Breast epithelium (tissue), 4 donors: ENCODE data around the gene ERN1. TPM values are rescaled to one million over a fixed set of nuclear protein-coding genes. Genes with fewer than 3 reads are reported as not detected.

Source experiments
- DNase-seq, 2 donors: peaks; one replicate each; pipeline ENCODE4 v3.0.0-alpha.2; 2019; ENCODE audit warnings: low spot score in 2 of 2
- H3K27ac ChIP-seq, 2 donors: fragments of 200-600 bp; sonication (generic) in 1 of 2; one replicate each; pipeline ENCODE4 v1.5.1; 2016 to 2019; ENCODE audit warnings: mild to moderate bottlenecking in 1 of 2
- H3K27me3 ChIP-seq, 2 donors: fragments of 200-600 bp; sonication (generic) in 1 of 2; one replicate each; pipeline versions ENCODE4 v1.5.1 to v1.6.0; 2017 to 2019; ENCODE audit warnings: control low read depth in 1 of 2, mild to moderate bottlenecking in 1 of 2
- H3K36me3 ChIP-seq: fragments of 200-600 bp; one replicate; pipeline ENCODE4 v1.5.1; 2019
- H3K4me1 ChIP-seq, 2 donors: fragments of 200-600 bp; sonication (generic); one replicate each; pipeline ENCODE4 v1.5.1; 2016 to 2019; ENCODE audit warnings: control low read depth in 1 of 2
- H3K4me3 ChIP-seq, 3 donors: fragments of 200-600 bp; sonication (generic); 1 replicate in 2 of 3; 2 replicates in 1 of 3; pipeline ENCODE4 v1.5.1; 2016 to 2019; ENCODE audit warnings: mild to moderate bottlenecking in 3 of 3, moderate library complexity in 2 of 3
- H3K9me3 ChIP-seq, 2 donors: fragments of 200-600 bp; sonication (generic) in 1 of 2; one replicate each; pipeline ENCODE4 v1.5.1; 2016 to 2019; ENCODE audit warnings: control low read depth in 1 of 2
- CTCF ChIP-seq, 3 donors: fragments of 450-650 bp; IDR thresholded peaks; one replicate each; pipeline ENCODE4 v1.5.1; 2016 to 2017; ENCODE audit warnings: antibody characterized with exemption in 3 of 3, mild to moderate bottlenecking in 3 of 3, moderate library complexity in 3 of 3
- POLR2A ChIP-seq: fragments of 450-650 bp; IDR thresholded peaks from one replicate; pipeline ENCODE4 v1.6.1; 2016; ENCODE audit warnings: antibody characterized with exemption, mild to moderate bottlenecking, moderate library complexity
- POLR2AphosphoS5 ChIP-seq, 3 donors: sonication (generic); formaldehyde crosslinking; IDR thresholded peaks; one replicate each; pipeline ENCODE4 v1.6.1; 2017; ENCODE audit warnings: antibody characterized with exemption in 3 of 3
- intact Hi-C: fragments of 100-400 bp; cut with DNase I; formaldehyde crosslinking; loops from one replicate; pipeline ENCODE4 v1.15.1; 2023; ENCODE audit warnings: low total_unique reads
- total RNA-seq, 3 donors: library from RNA; depleted of rRNA; stranded (reverse); fragments of >200 nt; gene quantifications; one replicate each; pipeline ENCODE4 v1.1.0, GENCODE V29; 2016

Gene ERN1
- total RNA-seq, 3 donors from 2014 or later: 13.1 to 40.8 (median 34.7) TPM

GRCh38 chr17:64120159-64120810 lies 9.7 kb downstream of the ERN1 start:
- Histone ChIP-seq H3K36me3 (no peaks in the 10 kb centered on the region), H3K9me3 (no peaks in the 10 kb centered on the region), H3K4me1 (no peaks in the 10 kb centered on the region), H3K27me3 (no peaks in the 10 kb centered on the region), H3K27ac (peak overlapping the region in 1 of 2 donors; percentile 12), H3K4me3 (no peak overlapping the region)
- intact Hi-C loops: no loop called here
- TF ChIP-seq POLR2A (no peak), CTCF (IDR thresholded peaks at IDR 0.05) (no peak), POLR2AphosphoS5 (IDR thresholded peaks at IDR 0.05) (no peak)
- no peak for DNase-seq

DNA sequence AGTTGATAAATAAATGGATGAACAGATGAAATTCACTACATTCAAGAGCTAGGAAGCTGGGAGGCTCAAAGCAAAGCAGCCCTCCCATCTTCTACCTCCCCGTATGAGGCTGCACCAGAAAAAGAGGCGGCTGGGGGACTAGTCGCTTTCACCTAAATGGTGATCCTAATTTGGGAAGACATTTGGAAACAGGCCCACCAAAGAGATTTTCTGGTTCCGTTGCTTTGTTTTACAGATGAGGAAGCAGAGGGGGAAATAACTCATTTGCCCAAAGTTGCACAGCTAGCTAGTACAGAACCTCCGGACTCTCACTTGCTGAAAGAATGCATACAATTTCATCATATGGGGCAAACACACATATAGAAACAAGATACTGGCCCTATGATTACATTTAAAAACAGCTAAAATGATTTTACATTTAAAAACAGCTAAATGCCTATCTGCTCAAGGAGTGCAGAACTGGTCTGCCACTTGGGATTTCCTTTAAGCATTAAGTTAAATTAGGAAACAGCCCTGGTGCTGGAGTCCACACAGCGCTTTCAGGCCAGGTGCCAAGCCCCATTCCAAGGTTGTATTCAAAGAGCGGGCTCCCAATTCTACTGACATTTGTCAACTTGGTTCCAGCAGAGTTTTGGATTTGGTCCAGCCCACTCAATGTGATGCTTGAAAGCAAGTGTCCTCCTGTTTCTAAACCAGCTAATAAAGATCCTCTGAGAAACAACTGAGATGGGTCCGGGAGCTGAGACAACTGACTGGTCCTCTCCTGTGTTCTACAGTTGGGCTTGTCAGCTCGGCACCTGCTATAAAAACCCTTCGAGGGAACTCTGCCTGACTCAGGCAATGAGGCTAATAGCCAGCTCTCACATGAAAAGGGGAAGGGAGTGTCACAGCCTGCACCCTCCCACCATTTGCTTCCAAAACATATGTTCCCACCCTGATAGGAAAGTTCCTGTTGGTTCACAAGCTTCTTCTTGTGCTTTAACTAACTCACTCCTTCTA lies 11.7 kb downstream of the ERN1 start:
- no peaks in the 10 kb centered on the region for H3K9me3 ChIP-seq
- TF ChIP-seq CTCF (IDR thresholded peaks at IDR 0.05) (no peak), POLR2A (no peak), POLR2AphosphoS5 (IDR thresholded peaks at IDR 0.05) (no peak)
- H3K27ac ChIP-seq: peak overlapping the region; percentile 37 to 49
- no peak overlapping the region for H3K4me3 ChIP-seq
- intact Hi-C loops: loop anchor here (5.0 kb wide), 1 partner anchor 1049 kb away; no protein-coding TSS in a partner anchor
- no peak for DNase-seq
- no peaks in the 10 kb centered on the region for H3K27me3 ChIP-seq
- H3K4me1 ChIP-seq: no peaks in the 10 kb centered on the region
- H3K36me3 ChIP-seq: no peaks in the 10 kb centered on the region

DNA sequence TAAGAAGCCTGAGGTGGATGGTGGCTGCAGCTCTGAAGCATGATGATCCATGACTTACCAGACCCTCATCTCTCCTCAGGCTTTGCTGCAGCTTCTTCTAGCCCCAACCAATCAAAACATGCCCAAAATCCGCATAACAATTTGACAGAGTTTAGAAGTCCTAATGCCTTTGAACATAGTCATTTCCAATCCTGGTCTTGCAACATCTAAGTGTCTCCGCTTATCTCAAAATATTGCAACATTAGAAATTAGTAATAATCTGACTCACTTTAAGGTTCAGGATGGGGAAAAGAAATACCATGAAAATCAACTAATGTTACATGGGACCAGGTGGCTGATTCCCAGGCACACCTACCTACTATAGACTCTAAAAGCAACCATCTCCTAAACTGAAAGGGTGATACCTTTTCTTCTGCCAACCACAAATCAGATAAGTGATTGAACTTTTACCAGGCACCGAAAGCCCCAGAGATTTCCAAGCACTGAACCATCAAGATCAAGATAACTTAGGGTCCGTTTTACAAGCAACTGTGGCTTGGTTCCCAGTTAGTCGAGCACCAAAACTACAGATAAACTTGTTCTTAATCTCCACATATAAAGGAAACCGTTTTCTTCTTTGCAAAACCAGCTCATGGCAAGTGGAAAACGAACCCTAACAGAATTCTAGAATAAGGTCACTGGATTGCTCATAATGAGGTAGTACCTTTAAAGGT lies 14.0 kb downstream of the ERN1 start:
- intact Hi-C loops: loop anchor here (5.0 kb wide), 1 partner anchor 1051 kb away; no protein-coding TSS in a partner anchor
- H3K36me3 ChIP-seq: no peaks in the 10 kb centered on the region
- no peaks in the 10 kb centered on the region for H3K4me1 ChIP-seq
- H3K4me3 ChIP-seq: no peak overlapping the region
- TF ChIP-seq POLR2AphosphoS5 (IDR thresholded peaks at IDR 0.05) (no peak), POLR2A (no peak), CTCF (IDR thresholded peaks at IDR 0.05) (no peak)
- no peak for DNase-seq
- peak overlapping the region; percentile 13 to 76 for H3K27ac ChIP-seq
- H3K27me3 ChIP-seq: no peaks in the 10 kb centered on the region
- no peaks in the 10 kb centered on the region for H3K9me3 ChIP-seq

- DNase-seq: peak in 1 of 2 donors; percentile 48
- no peak for TF ChIP-seq POLR2AphosphoS5 (IDR thresholded peaks at IDR 0.05)
- no peak for TF ChIP-seq CTCF (IDR thresholded peaks at IDR 0.05)
- TF ChIP-seq POLR2A: no peak
- Histone ChIP-seq H3K27me3 (no peaks in the 10 kb centered on the region), H3K4me1 (no peaks in the 10 kb centered on the region), H3K4me3 (peak overlapping the region in 2 of 3 donors; percentile 3 to 21), H3K27ac (peak overlapping the region; percentile 50 to 76), H3K36me3 (no peaks in the 10 kb centered on the region), H3K9me3 (no peaks in the 10 kb centered on the region)
- intact Hi-C loops: loop anchor here (5.0 kb wide), 1 partner anchor 1052 kb away; no protein-coding TSS in a partner anchor
These were observed 14.8 kb downstream of the ERN1 start for GRCh38 chr17:64115043-64115698.
